Ishikawa (cell line): ENCODE results near the gene ABHD1.
A peak's percentile ranks its signal among the peaks of the same experiment; 100 is the strongest.

Source experiments
- CEBPB ChIP-seq: IDR thresholded peaks from 2 replicates; pipeline ENCODE4 v1.6.1; 2012
- CREB1 ChIP-seq: IDR thresholded peaks from 2 replicates; pipeline ENCODE4 v1.6.1; 2012; ENCODE audit warnings: low read depth
- EGR1 ChIP-seq: IDR thresholded peaks from 2 replicates; pipeline ENCODE4 v1.6.1; 2012
- EP300 ChIP-seq: IDR thresholded peaks from 2 replicates; pipeline ENCODE4 v1.6.1; 2012; ENCODE audit warnings: borderline replicate concordance
- FOXM1 ChIP-seq: IDR thresholded peaks from 2 replicates; pipeline ENCODE4 v1.6.1; 2012; ENCODE audit warnings: low read depth, borderline replicate concordance
- MAX ChIP-seq: IDR thresholded peaks from 2 replicates; pipeline ENCODE4 v1.6.1; 2012
- NFIC ChIP-seq: IDR thresholded peaks from 2 replicates; pipeline ENCODE4 v1.6.1; 2012
- RAD21 ChIP-seq: IDR thresholded peaks from 2 replicates; pipeline ENCODE4 v1.6.1; 2012; ENCODE audit warnings: low read depth
- REST ChIP-seq: IDR thresholded peaks from 2 replicates; pipeline ENCODE4 v1.6.1; 2012; ENCODE audit warnings: low read depth, mild to moderate bottlenecking
- TAF1 ChIP-seq: IDR thresholded peaks from 2 replicates; pipeline ENCODE4 v1.6.1; 2012; ENCODE audit warnings: low read depth, mild to moderate bottlenecking
- TCF12 ChIP-seq: IDR thresholded peaks from 2 replicates; pipeline ENCODE4 v1.6.1; 2012; ENCODE audit warnings: low read depth
- TEAD4 ChIP-seq: IDR thresholded peaks from 2 replicates; pipeline ENCODE4 v1.6.1; 2012
- USF1 ChIP-seq: IDR thresholded peaks from 2 replicates; pipeline ENCODE4 v1.6.1; 2012
- YY1 ChIP-seq: IDR thresholded peaks from 2 replicates; pipeline ENCODE4 v1.6.1; 2012; ENCODE audit warnings: low read depth
- ZBTB7A ChIP-seq: IDR thresholded peaks from 2 replicates; pipeline ENCODE4 v1.6.1; 2012; ENCODE audit warnings: low read depth

Gene ABHD1

GRCh38 chr2:27095427-27095744 is 28.2 kb upstream of the ABHD1 start:
- TF ChIP-seq CEBPB (no peak), USF1 (no peak), MAX (no peak), FOXM1 (no peak), TAF1 (no peak), TEAD4 (no peak), EGR1 (no peak), EP300 (no peak), ZBTB7A (no peak), CREB1 (no peak), TCF12 (no peak), YY1 (no peak), NFIC (no peak), RAD21 (no peak), REST (no peak)

GRCh38 chr2:27095745-27096651 is 27.6 kb upstream of the ABHD1 start:
- TF ChIP-seq USF1 = no peak
- TF ChIP-seq RAD21 = no peak
- no peak for TF ChIP-seq EP300
- no peak for TF ChIP-seq MAX
- TF ChIP-seq NFIC = no peak
- peak; percentile 35; the same call in 1 of the 2 replicates for TF ChIP-seq CEBPB
- peak; percentile 75; the same call in 1 of the 2 replicates for TF ChIP-seq ZBTB7A
- no peak for TF ChIP-seq TCF12
- no peak for TF ChIP-seq CREB1
- no peak for TF ChIP-seq REST
- no peak for TF ChIP-seq TEAD4
- TF ChIP-seq FOXM1 = no peak

- TF ChIP-seq EP300 = no peak
- no peak for TF ChIP-seq USF1
Observed at GRCh38 chr2:27096748-27097297, 26.8 kb upstream of the ABHD1 start.

GRCh38 chr2:27097341-27097740 is 26.3 kb upstream of the ABHD1 start:
- TF ChIP-seq MAX (no peak), FOXM1 (no peak), REST (no peak), ZBTB7A (no peak), CREB1 (no peak), TEAD4 (no peak), EP300 (no peak), TCF12 (no peak), NFIC (no peak), CEBPB (no peak), TAF1 (no peak), USF1 (no peak), EGR1 (no peak), RAD21 (no peak), YY1 (no peak)
